Measurements from ENCODE around the gene HKDC1.

Gene HKDC1

DNA sequence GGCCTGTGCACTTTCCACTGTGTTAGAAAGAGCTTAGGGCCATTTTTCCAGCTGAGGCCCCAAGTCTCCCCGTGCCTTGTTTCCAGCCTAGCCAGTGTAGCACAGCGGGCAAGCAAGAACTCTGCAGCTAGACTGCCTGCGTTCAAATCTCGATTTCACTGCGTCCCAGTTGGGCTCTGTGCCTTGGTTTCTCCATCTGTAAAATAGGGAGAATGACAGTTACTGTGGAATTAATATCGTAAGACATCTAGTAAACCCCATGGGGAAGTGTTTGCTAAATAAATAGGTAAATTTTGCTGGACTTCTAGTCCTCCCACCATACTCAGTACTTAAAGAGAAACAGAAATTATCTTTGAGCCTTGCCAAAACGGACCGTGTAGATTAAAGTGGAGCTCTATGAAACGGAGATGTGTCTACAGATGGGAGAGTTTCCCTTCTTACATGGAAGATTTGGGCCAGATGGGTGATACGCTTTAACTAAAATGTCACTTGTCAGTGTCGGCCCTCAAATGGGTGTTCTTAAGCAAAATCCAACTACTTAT is 3.5 kb upstream of the HKDC1 start:
- TF ChIP-seq ZNF629 (tag by site-specific recombination; IDR thresholded peaks at IDR 0.05) = no peak
- no peak for TF ChIP-seq ZNF510 (tag by site-specific recombination; IDR thresholded peaks at IDR 0.05; ENCODE audit: insufficient replicate concordance)
- POLR2A ChIA-PET = interaction anchor here (0.6 kb wide), 1 partner anchor 57 kb away, joined by 5 read pairs; no protein-coding TSS in a partner anchor
- no peaks in the 10 kb centered on the region for H3K36me3 ChIP-seq (ENCODE audit: control insufficient read depth in 2 of 2, insufficient read depth in 1 of 2, low read length in 2 of 2)

GRCh38 chr10:69217119-69217754 is 2.9 kb upstream of the HKDC1 start:
- POLR2A ChIA-PET = interaction anchor here (0.6 kb wide), 1 partner anchor 57 kb away, joined by 5 read pairs; no protein-coding TSS in a partner anchor
- peak; percentile 63 for TF ChIP-seq SP3 (tag by site-specific recombination; IDR thresholded peaks at IDR 0.05)
- no peak for TF ChIP-seq ZNF133 (tag by site-specific recombination; IDR thresholded peaks at IDR 0.05)
- peak; percentile 95 for TF ChIP-seq ZNF24 (tag by site-specific recombination; IDR thresholded peaks at IDR 0.05)
- TF ChIP-seq KLF7 (tag by site-specific recombination; IDR thresholded peaks at IDR 0.05; ENCODE audit: borderline replicate concordance) = no peak
- peak; percentile 77; the same call in 1 of the 2 replicates for TF ChIP-seq ZNF324 (tag by site-specific recombination; IDR thresholded peaks at IDR 0.05)
- no peak for TF ChIP-seq ZNF148 (tag by site-specific recombination; IDR thresholded peaks at IDR 0.05; ENCODE audit: borderline replicate concordance)
- peak; percentile 89 for TF ChIP-seq OSR2 (tag by site-specific recombination; IDR thresholded peaks at IDR 0.05)
- TF ChIP-seq ZFP37 (tag by site-specific recombination; IDR thresholded peaks at IDR 0.05) = peak; percentile 69; the same call in 1 of the 2 replicates
- no peak for TF ChIP-seq ZNF571 (tag by site-specific recombination; IDR thresholded peaks at IDR 0.05)
- no peak for TF ChIP-seq REST (tag by site-specific recombination; IDR thresholded peaks at IDR 0.05)
- peak; percentile 64 for TF ChIP-seq ZNF394 (tag by site-specific recombination; IDR thresholded peaks at IDR 0.05; ENCODE audit: borderline replicate concordance)
- no peak for TF ChIP-seq ZNF658 (tag by site-specific recombination; IDR thresholded peaks at IDR 0.05)
- TF ChIP-seq ZNF76 (tag by site-specific recombination; IDR thresholded peaks at IDR 0.05; ENCODE audit: borderline replicate concordance, low read depth) = peak; percentile 47; the same call in 1 of the 2 replicates
- no peak for TF ChIP-seq TRIM28 (IDR thresholded peaks at IDR 0.05; ENCODE audit: borderline replicate concordance, low read length)
- TF ChIP-seq ZFP69B (tag by site-specific recombination; IDR thresholded peaks at IDR 0.05) = peak; percentile 64
- no peak for TF ChIP-seq ZNF311 (tag by site-specific recombination; IDR thresholded peaks at IDR 0.05; ENCODE audit: borderline replicate concordance)
- TF ChIP-seq ZXDB (tag by site-specific recombination; IDR thresholded peaks at IDR 0.05) = peak; percentile 57
- TF ChIP-seq HOXC10 (CRISPR knock-in tag; IDR thresholded peaks at IDR 0.05) = no peak
- TF ChIP-seq ZNF529 (tag by site-specific recombination; IDR thresholded peaks at IDR 0.05; ENCODE audit: insufficient replicate concordance) = no peak
- TF ChIP-seq PRDM1 (tag by site-specific recombination; IDR thresholded peaks at IDR 0.05) = 0 out of 2 replicates have a peak, but pooled peaks have one; percentile 42
- no peak for TF ChIP-seq ZNF423 (tag by site-specific recombination; IDR thresholded peaks at IDR 0.05)
- peak; percentile 95 for TF ChIP-seq ZNF660 (tag by site-specific recombination; IDR thresholded peaks at IDR 0.05)
- no peak for TF ChIP-seq ZNF426 (tag by site-specific recombination; IDR thresholded peaks at IDR 0.05)
- no peak for TF ChIP-seq ZNF138 (tag by site-specific recombination; IDR thresholded peaks at IDR 0.05; ENCODE audit: borderline replicate concordance)
- TF ChIP-seq KLF8 (tag by site-specific recombination; IDR thresholded peaks at IDR 0.05) = peak; percentile 84
- no peak for TF ChIP-seq ZFP3 (tag by site-specific recombination; IDR thresholded peaks at IDR 0.05; ENCODE audit: low read depth)

More for the DNA sequence above, 3.5 kb upstream of the HKDC1 start:
- Histone ChIP-seq H3K9me3 (ENCODE audit: control insufficient read depth, insufficient read depth, low read depth, low read length) (no peaks in the 10 kb centered on the region), H3K27ac (ENCODE audit: extremely low read depth, low read depth, low read length) (no peak overlapping the region), H3K4me3 (ENCODE audit: low read depth, low read length) (no peak overlapping the region), H3K4me1 (ENCODE audit: control insufficient read depth, insufficient read depth, low read length) (0 out of 2 replicates have a peak, but pooled peaks cover 7% of the 10 kb centered on the region)
- CTCF ChIA-PET = interaction anchor here (1.6 kb wide), 1 partner anchor 191 kb away, joined by 9 read pairs; no protein-coding TSS in a partner anchor

More at GRCh38 chr10:69217119-69217754, 2.9 kb upstream of the HKDC1 start:
- H3K4me3 ChIP-seq (ENCODE audit: low read depth, low read length) = no peak overlapping the region
- CTCF ChIA-PET = interaction anchor here (0.6 to 1.6 kb wide), 3 partner anchors 191 to 492 kb away, joined by 3 to 9 read pairs (median 4); no protein-coding TSS in a partner anchor
- H3K4me1 ChIP-seq (ENCODE audit: control insufficient read depth, insufficient read depth, low read length) = 0 out of 2 replicates have a peak, but pooled peaks cover 7% of the 10 kb centered on the region
- H3K27ac ChIP-seq (ENCODE audit: extremely low read depth, low read depth, low read length) = no peak overlapping the region
- H3K36me3 ChIP-seq (ENCODE audit: control insufficient read depth in 2 of 2, insufficient read depth in 1 of 2, low read length in 2 of 2) = no peaks in the 10 kb centered on the region
- no peaks in the 10 kb centered on the region for H3K9me3 ChIP-seq (ENCODE audit: control insufficient read depth, insufficient read depth, low read depth, low read length)
